ENCODE measurements around the gene EHHADH. TPM values are rescaled to one million over a fixed set of nuclear protein-coding genes. Genes with fewer than 3 reads are reported as not detected.

EHHADH gene
- total and polyA plus RNA-seq, 9 of the 15 experiments (the other 6 are each of a cell fraction or from before 2014, with no cell fraction given): 3.6 to 6.4 (median 5.4) TPM

DNA sequence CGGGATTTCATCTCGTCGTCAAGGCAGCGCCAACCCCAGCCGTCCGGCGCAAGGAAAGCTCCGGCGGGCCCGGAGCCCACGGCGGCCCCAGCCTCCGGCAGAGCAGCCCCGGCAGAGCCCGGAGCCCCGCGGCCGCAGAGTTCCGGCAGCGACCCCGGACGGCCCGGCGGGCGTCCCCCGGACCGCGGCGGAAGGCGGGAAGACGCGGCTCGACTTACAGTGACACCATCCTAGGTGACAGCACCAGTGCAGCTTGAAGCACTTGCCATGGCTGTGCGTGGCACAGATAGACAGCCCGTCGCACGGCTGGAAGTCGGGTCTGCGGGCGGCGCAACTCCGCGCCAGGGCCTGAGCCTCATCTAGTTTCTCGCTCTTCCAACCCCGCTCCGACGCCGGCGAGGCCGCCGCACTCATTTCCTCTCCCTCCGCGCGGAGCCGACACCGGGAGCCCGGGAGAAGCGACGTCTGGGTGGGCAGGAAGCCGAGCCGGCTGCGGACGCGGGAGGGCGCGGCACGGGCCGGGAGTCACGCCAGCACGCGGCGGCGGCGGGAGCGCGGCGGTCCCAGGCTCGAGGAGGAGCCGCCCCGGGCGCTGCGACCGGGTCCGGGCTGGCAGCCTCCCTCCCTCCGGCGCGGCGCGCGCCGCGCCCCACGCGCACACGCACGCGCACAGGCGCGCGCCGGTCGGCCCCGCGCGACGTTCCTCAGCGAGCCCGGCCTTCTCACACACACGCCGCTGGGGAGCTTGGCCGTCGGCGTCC, 101.3 kb downstream of the EHHADH start, which contains the start of gene C3orf70:
TSS of gene C3orf70 (minus strand) at position 651 of the 761 bp plus-strand sequence. CDS start at position 414, 237 bp downstream.
- peak; percentile 80 for ATAC-seq
- Histone ChIP-seq H2AFZ (ENCODE audit: low read depth, low read length) (peak within 1 kb of the TSS; percentile 78), H3K9me3 (replicated peaks; ENCODE audit: control insufficient read depth, insufficient read depth, low read depth, low read length) (no peaks in the 10 kb centered on the region), H3K4me3 (peak within 1 kb of the TSS; percentile 35), H3K9me1 (ENCODE audit: control insufficient read depth, insufficient read depth, low read length) (no peaks in the 10 kb centered on the region), H3K27ac (ENCODE audit: extremely low read depth, low read depth, low read length) (no peak within 1 kb of the TSS), H3K79me2 (ENCODE audit: control insufficient read depth, insufficient read depth, low read length) (no peaks in the 10 kb centered on the region), H3K4me1 (replicated peaks in 1 of 2; ENCODE audit: control insufficient read depth in 2 of 2, insufficient read depth in 2 of 2, low read length in 2 of 2) (peaks cover 0 to 14% of the 10 kb centered on the region in 2 experiments; a peak in 3 of 5 replicates), H4K20me1 (replicated peaks; ENCODE audit: control insufficient read depth, insufficient read depth, low read length) (no peaks in the 10 kb centered on the region), H3K9ac (ENCODE audit: insufficient read depth in 1 of 2, low read depth in 2 of 2, low read length in 2 of 2) (peak within 1 kb of the TSS in 1 of 2 experiments; percentile 86; a peak in 2 of 4 replicates), H3K36me3 (ENCODE audit: control insufficient read depth, insufficient read depth, low read length) (no peaks in the 10 kb centered on the region), H3K4me2 (ENCODE audit: insufficient read depth, low read length) (peak within 1 kb of the TSS; percentile 68), H3K27me3 (ENCODE audit: control insufficient read depth in 2 of 2, insufficient read depth in 2 of 2, low read length in 2 of 2) (peaks cover 33 to 40% of the 10 kb centered on the region in 2 experiments; a peak in 4 of 5 replicates)
- in situ Hi-C loops (cut with MboI): no loop called here
- no peak for FAIRE-seq
- 7% methylated on average over 58 of the region's 113 CpGs for WGBS (ENCODE audit: insufficient coverage, low coverage, missing lambda C conversion rate)
- intact Hi-C loops (cut with micrococcal nuclease): no loop called here
- DNase-seq (ENCODE audit: extremely low read depth in 1 of 4, low spot score in 3 of 4): peak; percentile 27 to 75 (median 63)
- POLR2A ChIA-PET: no interaction called here
- BruUV-seq (replicated peaks): no TSS peak
- CTCF ChIA-PET (ENCODE audit: low intra/inter-chr PET ratio): no interaction called here
- peak; percentile 84 for TF ChIP-seq L3MBTL2 (IDR thresholded peaks at IDR 0.05)
- TF ChIP-seq, protein P1, sequence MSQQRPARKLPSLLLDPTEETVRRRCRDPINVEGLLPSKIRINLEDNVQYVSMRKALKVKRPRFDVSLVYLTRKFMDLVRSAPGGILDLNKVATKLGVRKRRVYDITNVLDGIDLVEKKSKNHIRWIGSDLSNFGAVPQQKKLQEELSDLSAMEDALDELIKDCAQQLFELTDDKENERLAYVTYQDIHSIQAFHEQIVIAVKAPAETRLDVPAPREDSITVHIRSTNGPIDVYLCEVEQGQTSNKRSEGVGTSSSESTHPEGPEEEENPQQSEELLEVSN (IDR thresholded peaks at IDR 0.05; ENCODE audit: borderline replicate concordance in 1 of 2, extremely low read depth in 1 of 2, insufficient read depth in 1 of 2, insufficient read length in 1 of 2, low read depth in 1 of 2, low read length in 1 of 2, poor library complexity in 1 of 2, severe bottlenecking in 1 of 2): peak; percentile 74 to 96
- peak; percentile 62; the same call in 1 of the 2 replicates for TF ChIP-seq SMAD4 (CRISPR knock-in tag; conservative IDR thresholded peaks at IDR 0.05)
- TF ChIP-seq BHLHE40 (IDR thresholded peaks at IDR 0.05; ENCODE audit: low read length): peak; percentile 50; the same call in 1 of the 2 replicates
- TF ChIP-seq, protein P2, sequence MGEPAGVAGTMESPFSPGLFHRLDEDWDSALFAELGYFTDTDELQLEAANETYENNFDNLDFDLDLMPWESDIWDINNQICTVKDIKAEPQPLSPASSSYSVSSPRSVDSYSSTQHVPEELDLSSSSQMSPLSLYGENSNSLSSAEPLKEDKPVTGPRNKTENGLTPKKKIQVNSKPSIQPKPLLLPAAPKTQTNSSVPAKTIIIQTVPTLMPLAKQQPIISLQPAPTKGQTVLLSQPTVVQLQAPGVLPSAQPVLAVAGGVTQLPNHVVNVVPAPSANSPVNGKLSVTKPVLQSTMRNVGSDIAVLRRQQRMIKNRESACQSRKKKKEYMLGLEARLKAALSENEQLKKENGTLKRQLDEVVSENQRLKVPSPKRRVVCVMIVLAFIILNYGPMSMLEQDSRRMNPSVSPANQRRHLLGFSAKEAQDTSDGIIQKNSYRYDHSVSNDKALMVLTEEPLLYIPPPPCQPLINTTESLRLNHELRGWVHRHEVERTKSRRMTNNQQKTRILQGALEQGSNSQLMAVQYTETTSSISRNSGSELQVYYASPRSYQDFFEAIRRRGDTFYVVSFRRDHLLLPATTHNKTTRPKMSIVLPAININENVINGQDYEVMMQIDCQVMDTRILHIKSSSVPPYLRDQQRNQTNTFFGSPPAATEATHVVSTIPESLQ (CRISPR knock-in tag; IDR thresholded peaks at IDR 0.05): no peak
- TF ChIP-seq CXXC5 (CRISPR knock-in tag; IDR thresholded peaks at IDR 0.05): peak; percentile 70
- TF ChIP-seq ERF (CRISPR knock-in tag; IDR thresholded peaks at IDR 0.05): peak; percentile 17; the same call in 1 of the 2 replicates
- peak; percentile 25; the same call in 1 of the 2 replicates for TF ChIP-seq RNF2 (IDR thresholded peaks at IDR 0.05)
- peak; percentile 44 to 68; a peak in 1 of 4 replicates for TF ChIP-seq NRF1 (conservative IDR thresholded peaks at IDR 0.05 in 1 of 2, IDR thresholded peaks at IDR 0.05 in 1 of 2)
- TF ChIP-seq DMBX1 (CRISPR knock-in tag; IDR thresholded peaks at IDR 0.05; ENCODE audit: borderline replicate concordance): peak; percentile 62; the same call in 1 of the 2 replicates
- 0 out of 2 replicates have a peak, but pooled peaks have one; percentile 27 for TF ChIP-seq PREB (CRISPR knock-in tag; IDR thresholded peaks at IDR 0.05)
- TF ChIP-seq, protein P3, sequence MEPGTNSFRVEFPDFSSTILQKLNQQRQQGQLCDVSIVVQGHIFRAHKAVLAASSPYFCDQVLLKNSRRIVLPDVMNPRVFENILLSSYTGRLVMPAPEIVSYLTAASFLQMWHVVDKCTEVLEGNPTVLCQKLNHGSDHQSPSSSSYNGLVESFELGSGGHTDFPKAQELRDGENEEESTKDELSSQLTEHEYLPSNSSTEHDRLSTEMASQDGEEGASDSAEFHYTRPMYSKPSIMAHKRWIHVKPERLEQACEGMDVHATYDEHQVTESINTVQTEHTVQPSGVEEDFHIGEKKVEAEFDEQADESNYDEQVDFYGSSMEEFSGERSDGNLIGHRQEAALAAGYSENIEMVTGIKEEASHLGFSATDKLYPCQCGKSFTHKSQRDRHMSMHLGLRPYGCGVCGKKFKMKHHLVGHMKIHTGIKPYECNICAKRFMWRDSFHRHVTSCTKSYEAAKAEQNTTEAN (CRISPR knock-in tag; IDR thresholded peaks at IDR 0.05): no peak
- TF ChIP-seq CCAR2 (IDR thresholded peaks at IDR 0.05; ENCODE audit: low read depth, low read length): no peak
- TF ChIP-seq ATF1 (CRISPR knock-in tag; IDR thresholded peaks at IDR 0.05): no peak
- no peak for TF ChIP-seq ATF1 (tag; IDR thresholded peaks at IDR 0.05)
- peak; percentile 31; the same call in 1 of the 2 replicates for TF ChIP-seq CTBP1 (IDR thresholded peaks at IDR 0.05; ENCODE audit: borderline replicate concordance)

All from K562 (cell line).